ENCODE measurements around the gene PODXL2. TPM values are rescaled to one million over a fixed set of nuclear protein-coding genes. Genes with fewer than 3 reads are reported as not detected.

Gene PODXL2
- total RNA-seq, 3 donors from 2014 or later (not counting 1 experiment from before 2014, with no cell fraction given) = 2.2 to 3.5 (median 2.7) TPM

DNA sequence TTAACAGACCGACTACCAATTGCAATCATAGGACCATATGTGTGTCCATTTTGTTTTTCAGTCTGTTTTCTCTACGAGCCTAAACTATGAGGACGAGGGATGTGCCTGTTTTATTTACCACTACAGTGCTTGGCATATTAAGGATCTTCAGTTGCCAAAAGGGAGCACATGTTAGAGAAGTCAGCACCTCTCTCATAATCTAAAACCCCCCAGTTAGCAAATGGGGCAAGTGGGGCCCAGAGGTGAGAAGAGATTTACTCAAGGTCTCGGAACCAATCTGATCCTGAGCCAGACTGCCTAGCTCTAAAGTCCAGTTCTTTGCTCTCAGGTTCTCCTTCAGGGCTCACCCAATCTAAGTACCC lies 578 bp upstream of the PODXL2 start:
- peak overlapping the region; percentile 63 to 73 for H3K27ac Mint-ChIP-seq
- intact Hi-C loops (cut with micrococcal nuclease) = no loop called here
- peaks cover 49 to 61% of the 10 kb centered on the region in 2 donors for H3K4me1 Mint-ChIP-seq
- peak overlapping the region; percentile 93 for H3K4me3 Mint-ChIP-seq
- H3K4me1 ChIP-seq (ENCODE audit: control insufficient read depth, insufficient read depth, low read length) = peaks cover 29% of the 10 kb centered on the region
- TF ChIP-seq, protein P1, sequence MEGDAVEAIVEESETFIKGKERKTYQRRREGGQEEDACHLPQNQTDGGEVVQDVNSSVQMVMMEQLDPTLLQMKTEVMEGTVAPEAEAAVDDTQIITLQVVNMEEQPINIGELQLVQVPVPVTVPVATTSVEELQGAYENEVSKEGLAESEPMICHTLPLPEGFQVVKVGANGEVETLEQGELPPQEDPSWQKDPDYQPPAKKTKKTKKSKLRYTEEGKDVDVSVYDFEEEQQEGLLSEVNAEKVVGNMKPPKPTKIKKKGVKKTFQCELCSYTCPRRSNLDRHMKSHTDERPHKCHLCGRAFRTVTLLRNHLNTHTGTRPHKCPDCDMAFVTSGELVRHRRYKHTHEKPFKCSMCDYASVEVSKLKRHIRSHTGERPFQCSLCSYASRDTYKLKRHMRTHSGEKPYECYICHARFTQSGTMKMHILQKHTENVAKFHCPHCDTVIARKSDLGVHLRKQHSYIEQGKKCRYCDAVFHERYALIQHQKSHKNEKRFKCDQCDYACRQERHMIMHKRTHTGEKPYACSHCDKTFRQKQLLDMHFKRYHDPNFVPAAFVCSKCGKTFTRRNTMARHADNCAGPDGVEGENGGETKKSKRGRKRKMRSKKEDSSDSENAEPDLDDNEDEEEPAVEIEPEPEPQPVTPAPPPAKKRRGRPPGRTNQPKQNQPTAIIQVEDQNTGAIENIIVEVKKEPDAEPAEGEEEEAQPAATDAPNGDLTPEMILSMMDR (IDR thresholded peaks at IDR 0.05) = no peak
- DNase-seq (no peak), ATAC-seq (no peak)
- 96% methylated on average over 4 of the region's 4 CpGs for WGBS (ENCODE audit: insufficient coverage)
- H3K36me3 Mint-ChIP-seq = no peaks in the 10 kb centered on the region
- H3K36me3 ChIP-seq (ENCODE audit: control insufficient read depth, insufficient read depth, low read length) = no peaks in the 10 kb centered on the region
- H3K4me3 ChIP-seq (ENCODE audit: low read length) = no peak overlapping the region
- no peaks in the 10 kb centered on the region for H3K9me3 Mint-ChIP-seq
- H3K27me3 ChIP-seq (ENCODE audit: control insufficient read depth, insufficient read depth, low read length) = peaks cover 2% of the 10 kb centered on the region
- no peaks in the 10 kb centered on the region for H3K9me3 ChIP-seq (ENCODE audit: control insufficient read depth, insufficient read depth, low read length)
- H3K27me3 Mint-ChIP-seq (ENCODE audit: low read depth in 2 of 2) = peaks cover 13 to 22% of the 10 kb centered on the region in 2 donors
- no peak overlapping the region for H3K27ac ChIP-seq (ENCODE audit: low read length)

DNA sequence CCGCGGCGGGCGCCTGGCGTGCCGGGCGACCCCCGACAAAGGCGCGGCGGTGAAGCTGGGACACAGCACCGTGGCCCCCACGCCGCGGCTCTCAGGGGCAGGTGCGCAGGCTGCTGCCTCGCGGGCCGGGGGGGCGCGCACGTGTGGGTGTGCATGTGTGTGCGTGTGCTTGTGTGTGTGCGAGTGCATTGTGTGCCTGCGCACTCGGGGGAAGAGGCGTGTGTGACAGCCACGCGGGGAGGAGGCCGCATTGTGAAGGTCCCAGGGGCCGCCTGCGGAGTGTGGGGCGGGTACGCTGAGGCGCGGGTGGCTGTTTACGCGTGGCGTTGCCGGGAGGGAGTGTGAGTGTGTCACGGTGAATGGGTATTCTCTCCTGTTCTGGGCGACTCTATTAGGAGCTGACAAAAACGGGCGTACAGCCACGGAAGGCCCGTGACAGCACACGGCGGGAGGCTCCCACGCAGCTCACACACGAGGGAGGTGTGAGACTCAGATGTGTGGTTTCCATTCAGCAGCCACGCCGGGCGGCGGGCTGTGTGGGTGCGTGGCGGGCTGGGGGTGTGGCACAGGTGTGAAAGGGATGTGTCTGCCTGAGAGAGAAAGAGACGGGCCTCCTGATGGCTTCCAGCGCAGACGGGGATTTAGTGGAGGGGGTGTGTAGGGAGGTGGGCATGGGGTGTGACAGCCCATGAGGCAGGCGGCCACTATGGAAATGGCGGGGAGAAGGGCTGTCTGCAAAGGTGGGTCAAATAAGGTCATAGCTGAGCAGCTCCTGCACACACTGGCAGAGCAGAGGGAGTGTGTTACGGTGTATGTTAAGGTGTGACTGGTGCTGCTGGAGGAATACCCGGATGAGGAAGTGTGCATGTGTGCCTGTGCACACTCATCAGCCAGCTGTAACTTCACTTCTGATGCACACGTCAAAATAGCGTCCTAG lies 750 bp downstream of the PODXL2 start:
- DNase-seq (peak; percentile 52 to 72), ATAC-seq (peak; percentile 58 to 62 (median 60))
- Histone ChIP-seq H3K9me3 (ENCODE audit: control insufficient read depth, insufficient read depth, low read length) (no peaks in the 10 kb centered on the region), H3K27me3 (ENCODE audit: control insufficient read depth, insufficient read depth, low read length) (peaks cover 2% of the 10 kb centered on the region), H3K4me3 (ENCODE audit: low read length) (peak overlapping the region; percentile 36), H3K27ac (ENCODE audit: low read length) (no peak overlapping the region), H3K36me3 (ENCODE audit: control insufficient read depth, insufficient read depth, low read length) (no peaks in the 10 kb centered on the region), H3K4me1 (ENCODE audit: control insufficient read depth, insufficient read depth, low read length) (peaks cover 29% of the 10 kb centered on the region)
- peak overlapping the region; percentile 70 to 87 for H3K27ac Mint-ChIP-seq
- H3K4me1 Mint-ChIP-seq = peaks cover 49 to 61% of the 10 kb centered on the region in 2 donors
- intact Hi-C loops (cut with micrococcal nuclease) = no loop called here
- H3K36me3 Mint-ChIP-seq = no peaks in the 10 kb centered on the region
- H3K27me3 Mint-ChIP-seq (ENCODE audit: low read depth in 2 of 2) = peaks cover 17 to 24% of the 10 kb centered on the region in 2 donors
- H3K4me3 Mint-ChIP-seq = peak overlapping the region; percentile 90
- 8% methylated on average over 65 of the region's 65 CpGs for WGBS (ENCODE audit: insufficient coverage)
- TF ChIP-seq, protein P1 (IDR thresholded peaks at IDR 0.05) = no peak
- H3K9me3 Mint-ChIP-seq = no peaks in the 10 kb centered on the region

DNA sequence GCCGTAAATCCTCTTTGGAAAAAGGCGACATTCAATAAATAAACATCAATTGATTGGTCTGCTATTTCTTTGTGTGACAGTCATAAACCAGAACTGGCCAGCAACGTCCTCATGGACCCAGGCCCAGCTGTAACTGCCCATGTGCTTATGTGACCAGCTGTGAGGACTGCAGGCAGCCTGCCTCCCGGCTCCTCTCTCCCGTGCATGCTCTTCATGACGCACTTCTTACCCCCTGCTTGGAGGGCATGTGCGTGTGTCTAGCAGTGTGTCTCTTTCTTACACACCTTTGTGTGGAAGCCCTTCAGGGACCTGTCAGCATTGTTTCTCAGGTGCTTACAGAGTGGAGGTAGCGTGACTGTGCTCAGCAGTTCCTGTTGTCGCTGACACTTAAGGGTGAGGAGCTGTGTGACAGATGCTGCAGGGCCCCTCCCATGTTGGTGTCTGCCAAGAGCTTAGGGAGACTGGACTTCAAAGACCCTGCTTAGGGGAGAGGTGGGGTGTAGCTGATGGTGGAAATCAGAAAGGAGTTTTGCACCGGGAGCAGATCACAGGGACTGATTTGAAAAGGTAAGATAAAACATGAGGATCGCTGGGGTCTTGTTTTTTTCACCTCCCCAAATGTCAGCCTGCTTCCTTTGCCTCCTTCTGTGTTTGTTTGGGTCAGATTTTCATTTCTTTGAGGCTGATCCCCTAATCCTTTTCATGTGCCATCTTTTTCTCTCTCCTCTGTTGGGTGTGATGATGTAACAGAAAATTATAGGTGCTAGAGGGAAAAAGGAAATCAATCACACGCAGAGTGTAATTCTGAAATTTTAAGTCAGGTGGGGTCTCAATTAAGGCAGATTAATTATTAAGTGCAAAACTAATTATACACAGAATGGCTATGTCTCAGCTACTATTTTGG lies 2.1 kb downstream of the PODXL2 start:
- Mint-ChIP-seq H3K9me3 (no peaks in the 10 kb centered on the region), H3K27me3 (ENCODE audit: low read depth in 2 of 2) (peaks cover 20 to 26% of the 10 kb centered on the region in 2 donors), H3K27ac (no peak overlapping the region), H3K4me1 (peaks cover 45 to 57% of the 10 kb centered on the region in 2 donors), H3K4me3 (peak overlapping the region; percentile 29), H3K36me3 (no peaks in the 10 kb centered on the region)
- no peaks in the 10 kb centered on the region for H3K9me3 ChIP-seq (ENCODE audit: control insufficient read depth, insufficient read depth, low read length)
- intact Hi-C loops (cut with micrococcal nuclease) = no loop called here
- H3K4me1 ChIP-seq (ENCODE audit: control insufficient read depth, insufficient read depth, low read length) = peaks cover 28% of the 10 kb centered on the region
- no peak for ATAC-seq
- no peak overlapping the region for H3K4me3 ChIP-seq (ENCODE audit: low read length)
- TF ChIP-seq, protein P1 (IDR thresholded peaks at IDR 0.05) = no peak
- H3K36me3 ChIP-seq (ENCODE audit: control insufficient read depth, insufficient read depth, low read length) = no peaks in the 10 kb centered on the region
- H3K27me3 ChIP-seq (ENCODE audit: control insufficient read depth, insufficient read depth, low read length) = peaks cover 2% of the 10 kb centered on the region
- no peak for DNase-seq
- no peak overlapping the region for H3K27ac ChIP-seq (ENCODE audit: low read length)
- WGBS (ENCODE audit: insufficient coverage) = 94% methylated on average over 11 of the region's 12 CpGs
